Uterus (tissue), 4 donors: ENCODE measurements around the gene DDX17. TPM values are rescaled to one million over a fixed set of nuclear protein-coding genes. Genes with fewer than 3 reads are reported as not detected.
"Not testable (repeated sequence)": the region's sequence is repeated elsewhere in the genome, so short reads cannot be mapped to it uniquely, and the experiment has no call there.

Source experiments
- DNase-seq, 2 donors: peaks; one replicate each; pipeline ENCODE4 v3.0.0-alpha.2; 2019 to 2020
- H3K27ac ChIP-seq, 2 donors: fragments of 200-600 bp; sonication (generic); 1 replicate in 1 of 2; 2 replicates in 1 of 2; pipeline ENCODE4 v1.5.1; 2016 to 2018
- H3K27me3 ChIP-seq, 2 donors: fragments of 200-600 bp; sonication (generic); one replicate each; pipeline ENCODE4 v1.5.1; 2018 to 2019; ENCODE audit warnings: control low read depth in 1 of 2
- H3K36me3 ChIP-seq, 2 donors: fragments of 200-600 bp; sonication (generic); one replicate each; pipeline ENCODE4 v1.5.1; 2019; ENCODE audit warnings: control low read depth in 1 of 2
- H3K4me1 ChIP-seq, 2 donors: fragments of 200-600 bp; sonication (generic); one replicate each; pipeline ENCODE4 v1.5.1; 2018 to 2019; ENCODE audit warnings: control low read depth in 1 of 2
- H3K4me3 ChIP-seq, 2 donors: fragments of 200-600 bp; sonication (generic); 1 replicate in 1 of 2; 2 replicates in 1 of 2; pipeline ENCODE4 v1.5.1; 2018 to 2019; ENCODE audit warnings: mild to moderate bottlenecking in 1 of 2
- H3K9me3 ChIP-seq, 2 donors: fragments of 200-600 bp; sonication (generic); one replicate each; pipeline ENCODE4 v1.5.1; 2019; ENCODE audit warnings: control low read depth in 1 of 2
- CTCF ChIP-seq, 4 experiments: fragments of 200-600 bp in 2 of 4; fragments of 450-650 bp in 2 of 4; sonication (generic) in 2 of 4; IDR thresholded peaks; one replicate each; pipeline ENCODE4 v1.5.1; 2016 to 2019; ENCODE audit warnings: antibody characterized with exemption in 4 of 4, mild to moderate bottlenecking in 2 of 4, moderate library complexity in 1 of 4
- POLR2A ChIP-seq, 2 donors: fragments of 450-650 bp; IDR thresholded peaks; one replicate each; pipeline ENCODE4 v1.6.1; 2016; ENCODE audit warnings: antibody characterized with exemption in 2 of 2, mild to moderate bottlenecking in 1 of 2, moderate library complexity in 1 of 2
- intact Hi-C: fragments of 100-400 bp; cut with DNase I; formaldehyde crosslinking; loops from one replicate; pipeline ENCODE4 v1.15.1; 2023; ENCODE audit warnings: low total_unique reads
- total RNA-seq, 4 donors: library from RNA; depleted of rRNA in 3 of 4; stranded (reverse); fragments of >200 nt in 3 of 4; gene quantifications; one replicate each; pipeline versions ENCODE4 v1.1.0 to v1.2.4, GENCODE V29; 2014 to 2023
- donor health status: DM: yes; HTN: yes; CAD: no.

DDX17 gene
- total RNA-seq, 4 donors from 2014 or later = 441 to 971 (median 665) TPM

DNA sequence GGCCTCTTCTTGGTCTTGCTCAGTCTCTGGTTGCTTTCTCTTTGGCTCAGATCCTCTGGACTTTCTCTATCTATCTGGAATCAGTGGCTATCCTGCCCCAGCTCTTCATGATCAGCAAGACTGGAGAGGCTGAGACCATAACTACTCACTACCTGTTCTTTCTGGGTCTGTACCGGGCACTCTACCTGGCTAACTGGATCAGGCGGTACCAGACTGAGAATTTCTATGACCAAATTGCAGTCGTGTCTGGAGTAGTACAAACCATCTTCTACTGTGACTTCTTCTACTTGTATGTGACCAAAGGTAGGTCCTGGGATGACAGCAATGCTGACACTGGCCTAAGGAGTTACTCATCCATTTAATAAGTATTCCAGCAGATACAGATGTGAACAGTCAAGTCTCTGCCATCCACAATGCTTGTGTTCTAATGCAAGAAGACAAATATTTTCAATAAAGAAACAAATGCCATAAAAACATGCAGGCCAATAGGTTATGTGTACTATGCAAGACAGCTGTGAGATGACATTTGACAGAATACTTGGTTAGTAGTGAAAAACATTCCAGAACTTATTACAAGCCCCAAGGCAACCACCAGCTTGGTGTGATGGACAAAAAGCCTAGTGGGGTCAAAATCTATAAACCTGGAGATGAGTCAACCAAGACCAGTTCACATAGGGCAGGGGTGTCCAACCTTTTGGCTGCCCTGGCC, 24.8 kb downstream of the DDX17 start:
- Histone ChIP-seq H3K4me3 (no peak overlapping the region), H3K27ac (no peak overlapping the region), H3K4me1 (no peaks in the 10 kb centered on the region), H3K9me3 (no peaks in the 10 kb centered on the region), H3K36me3 (no peaks in the 10 kb centered on the region), H3K27me3 (no peaks in the 10 kb centered on the region)
- no peak for DNase-seq
- intact Hi-C loops = no loop called here
- TF ChIP-seq CTCF (IDR thresholded peaks at IDR 0.05) (no peak), POLR2A (IDR thresholded peaks at IDR 0.05) (no peak)

- Histone ChIP-seq H3K36me3 (no peaks in the 10 kb centered on the region), H3K4me3 (no peak overlapping the region), H3K27ac (no peak overlapping the region), H3K9me3 (no peaks in the 10 kb centered on the region), H3K27me3 (no peaks in the 10 kb centered on the region), H3K4me1 (no peaks in the 10 kb centered on the region)
- no peak for DNase-seq
- TF ChIP-seq POLR2A (IDR thresholded peaks at IDR 0.05) = no peak
- TF ChIP-seq CTCF (IDR thresholded peaks at IDR 0.05) = no peak
- intact Hi-C loops = no loop called here
Observed at GRCh38 chr22:38479096-38479837, 26.8 kb downstream of the DDX17 start.

DNA sequence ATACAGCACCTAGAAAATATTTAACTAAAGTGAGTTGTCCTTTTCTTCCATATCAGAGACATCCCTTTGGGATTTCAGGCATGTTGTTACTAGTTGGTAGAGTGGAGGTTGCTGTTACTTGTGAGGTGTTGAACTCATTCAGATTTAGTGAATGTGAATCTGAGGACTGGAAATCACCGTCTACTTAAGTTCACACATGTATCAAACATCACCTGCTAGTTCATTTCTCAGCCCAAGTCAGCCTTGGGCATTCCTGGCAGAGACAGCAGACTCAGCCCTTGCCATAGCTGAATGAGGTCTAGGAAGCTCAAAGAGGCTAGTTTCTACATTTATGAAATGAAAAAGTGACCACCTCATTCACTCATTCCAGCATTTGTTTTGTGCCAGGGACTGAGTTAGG, 28.5 kb downstream of the DDX17 start:
- no peaks in the 10 kb centered on the region for H3K4me1 ChIP-seq
- no peak overlapping the region for H3K27ac ChIP-seq
- no peak overlapping the region for H3K4me3 ChIP-seq
- no peaks in the 10 kb centered on the region for H3K27me3 ChIP-seq
- no peaks in the 10 kb centered on the region for H3K9me3 ChIP-seq
- intact Hi-C loops = no loop called here
- H3K36me3 ChIP-seq = no peaks in the 10 kb centered on the region
- TF ChIP-seq CTCF (IDR thresholded peaks at IDR 0.05) = no peak
- TF ChIP-seq POLR2A (IDR thresholded peaks at IDR 0.05) = no peak
- DNase-seq = no peak

- Histone ChIP-seq H3K4me3 (no peak overlapping the region), H3K36me3 (no peaks in the 10 kb centered on the region), H3K27ac (no peak overlapping the region), H3K9me3 (no peaks in the 10 kb centered on the region), H3K27me3 (no peaks in the 10 kb centered on the region), H3K4me1 (no peaks in the 10 kb centered on the region)
- TF ChIP-seq POLR2A (IDR thresholded peaks at IDR 0.05) = no peak
- no peak for TF ChIP-seq CTCF (IDR thresholded peaks at IDR 0.05)
- intact Hi-C loops = no loop called here
- DNase-seq = no peak
Observed at GRCh38 chr22:38474003-38474607, 32.0 kb downstream of the DDX17 start.

GRCh38 chr22:38471237-38471636, 34.9 kb downstream of the DDX17 start:
- no peaks in the 10 kb centered on the region for H3K9me3 ChIP-seq
- no peak overlapping the region for H3K4me3 ChIP-seq
- no peak for TF ChIP-seq CTCF (IDR thresholded peaks at IDR 0.05)
- TF ChIP-seq POLR2A (IDR thresholded peaks at IDR 0.05) = no peak
- peaks cover 0 to 4% of the 10 kb centered on the region in 2 donors for H3K4me1 ChIP-seq
- H3K27ac ChIP-seq = no peak overlapping the region
- intact Hi-C loops = no loop called here
- no peak for DNase-seq
- H3K27me3 ChIP-seq = no peaks in the 10 kb centered on the region
- H3K36me3 ChIP-seq = no peaks in the 10 kb centered on the region

- DNase-seq, intact Hi-C loops, H3K9me3 ChIP-seq, H3K36me3 ChIP-seq, H3K27me3 ChIP-seq, H3K27ac ChIP-seq, H3K4me1 ChIP-seq, H3K4me3 ChIP-seq: not testable (repeated sequence)
Observed at GRCh38 chr22:38470179-38470578, 35.9 kb downstream of the DDX17 start.
